Heart right ventricle (tissue), 16 donors: ENCODE data around the gene NOXA1. TPM values are rescaled to one million over a fixed set of nuclear protein-coding genes. Genes with fewer than 3 reads are reported as not detected.

Experiments used
- ATAC-seq, 8 donors: fragments of 200-7000 bp; cut with Tn5 transposase; one replicate each; pipeline ENCODE4 v1.9.1; 2020; ENCODE audit warnings: mild to moderate bottlenecking in 8 of 8, moderate library complexity in 8 of 8, moderate number of reproducible peaks in 1 of 8
- DNase-seq, 2 donors: peaks; one replicate each; pipeline ENCODE4 v3.0.0-alpha.2; 2020
- H3K27ac ChIP-seq, 10 donors: fragments of 200-600 bp; sonication (generic) in 2 of 10; one replicate each; pipeline versions ENCODE4 v1.5.0 to v1.8.0; 2020 to 2022; ENCODE audit warnings: mild to moderate bottlenecking in 3 of 10
- H3K27me3 ChIP-seq, 7 donors: fragments of 200-600 bp; one replicate each; pipeline ENCODE4 v1.8.0; 2021 to 2022; ENCODE audit warnings: mild to moderate bottlenecking in 2 of 7
- H3K36me3 ChIP-seq, 9 donors: fragments of 200-600 bp; sonication (generic) in 1 of 9; one replicate each; pipeline versions ENCODE4 v1.5.0 to v1.8.0; 2020 to 2022; ENCODE audit warnings: mild to moderate bottlenecking in 2 of 9
- H3K4me1 ChIP-seq, 9 donors: fragments of 200-600 bp; sonication (generic) in 1 of 9; one replicate each; pipeline versions ENCODE4 v1.5.0 to v1.8.0; 2020 to 2022; ENCODE audit warnings: mild to moderate bottlenecking in 4 of 9
- H3K4me3 ChIP-seq, 10 donors: fragments of 200-600 bp; sonication (generic) in 2 of 10; one replicate each; pipeline versions ENCODE4 v1.5.0 to v1.8.0; 2020 to 2022; ENCODE audit warnings: mild to moderate bottlenecking in 7 of 10, moderate library complexity in 2 of 10
- H3K9me3 ChIP-seq, 11 donors: fragments of 200-600 bp in 10 of 11; sonication (generic) in 2 of 11; one replicate each; pipeline versions ENCODE4 v1.5.0 to v1.8.0; 2013 to 2022; ENCODE audit warnings: mild to moderate bottlenecking in 2 of 11, control low read depth in 1 of 11, moderate library complexity in 1 of 11
- CTCF ChIP-seq, 9 donors: fragments of 200-600 bp; sonication (generic) in 2 of 9; IDR thresholded peaks; one replicate each; pipeline versions ENCODE4 v1.5.0 to v1.8.0; 2021 to 2022; ENCODE audit warnings: antibody characterized with exemption in 9 of 9, mild to moderate bottlenecking in 5 of 9, moderate library complexity in 1 of 9
- WGBS, 2 donors: extraction: QIAGEN DNeasy Blood & Tissue Kit; methylation state at CpG; one replicate each; pipeline ENCODE4 v1.1.7; 2013; ENCODE audit warnings: inconsistent platforms in 1 of 2; 5-methylcytosine and 5-hydroxymethylcytosine counted together
- intact Hi-C, 10 donors: fragments of 100-400 bp; cut with DNase I; formaldehyde crosslinking; loops; one replicate each; pipeline versions ENCODE4 v1.11.1 to v1.14.2; 2022
- long read RNA-seq, 3 donors: library from polyadenylated mRNA; unstranded; transcript quantifications; one replicate each; pipeline ENCODE4 v2.0.0, GENCODE V29; 2020 to 2021
- polyA plus RNA-seq, 2 donors: library from polyadenylated mRNA; stranded (reverse); fragments of 200-250 nt; gene quantifications; one replicate each; pipeline ENCODE4 v1.2.3, GENCODE V29; 2013
- total RNA-seq, 10 donors: library from RNA; stranded (reverse); fragmentation: NEBNext Ultra II Directional in 3 of 10; extraction: Animal tissue kit (Norgen Biotek cat#: 25700) in 3 of 10; gene quantifications; one replicate each; pipeline versions ENCODE4 v1.2.1 to v1.2.4, GENCODE V29; 2021 to 2023
- donor health status: Arrhythmogenic right ventricular cardiomyopathy.
- donor health status: ischemic (EF 13 %, LVEDD 7.1; RV severe dilation, severe dysfunction).
- donor health status: healthy with polysubstance abuse.
- donor health status: DM: no; HTN: yes; CAD: no.
- donor health status: DM: no; HTN: no; CAD: no.
- donor health status: ischemic (EF 25% LVEDD 6.9; RV normal size, moderate dysfunction).
- donor health status: ischemic (EF 25% LVEDD 5.7; RV mildly dilated, moderate dysfunction).
- donor health status: healthy.
- donor health status: DM: yes; HTN: yes; CAD: no.
- donor health status: Ischemic cardiomyopathy.
- donor health status: ischemic (EF 35%, LVEDD 5.7; RV mildly dilated, moderate dysfunction).
- donor health status: nonischemic (EF 11% LVEDD 7.7; RV severe dilation, severe dysfunction).
- donor health status: DM: yes; HTN: yes; CAD: no.
- donor health status: PGD.
- donor health status: ischemic (EF 29% LVEDD 5.4; RV normal size, mild dysfunction).
- donor health status: nonischemic (EF 23%, LVEDD 6.1; RV moderate dilation, normal function).

Gene NOXA1, protein sequence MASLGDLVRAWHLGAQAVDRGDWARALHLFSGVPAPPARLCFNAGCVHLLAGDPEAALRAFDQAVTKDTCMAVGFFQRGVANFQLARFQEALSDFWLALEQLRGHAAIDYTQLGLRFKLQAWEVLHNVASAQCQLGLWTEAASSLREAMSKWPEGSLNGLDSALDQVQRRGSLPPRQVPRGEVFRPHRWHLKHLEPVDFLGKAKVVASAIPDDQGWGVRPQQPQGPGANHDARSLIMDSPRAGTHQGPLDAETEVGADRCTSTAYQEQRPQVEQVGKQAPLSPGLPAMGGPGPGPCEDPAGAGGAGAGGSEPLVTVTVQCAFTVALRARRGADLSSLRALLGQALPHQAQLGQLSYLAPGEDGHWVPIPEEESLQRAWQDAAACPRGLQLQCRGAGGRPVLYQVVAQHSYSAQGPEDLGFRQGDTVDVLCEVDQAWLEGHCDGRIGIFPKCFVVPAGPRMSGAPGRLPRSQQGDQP
- total RNA-seq = 1 to 10 TPM; 2.5 to 5.3 (median 3.0) TPM
- polyA plus RNA-seq = 10 to 100 TPM in 1 of 2 donors, under 1 TPM in 1; 0.62 to 10.6 TPM
- long read RNA-seq, donor 1, partial matches to known transcripts = 2 of 16 reads
- long read RNA-seq, donor 1, other reads (novel, unspliced or antisense) = 14 of 16 reads
- long read RNA-seq, donor 2, partial matches to known transcripts = 6 of 24 reads
- long read RNA-seq, donor 2, other reads (novel, unspliced or antisense) = 18 of 24 reads
- long read RNA-seq, donor 3, partial matches to known transcripts = 0 of 6 reads
- long read RNA-seq, donor 3, other reads (novel, unspliced or antisense) = 6 of 6 reads

- intact Hi-C loops = loop anchor here in 4 of 10 donors (1.0 to 10.0 kb wide), 4 partner anchors 22 to 102 kb away; partner anchors contain the start of gene NSMF (in 1 of the 4)
- Histone ChIP-seq H3K27ac (peak within 1 kb of the TSS; percentile 53 to 92 (median 89)), H3K9me3 (no peaks in the 10 kb centered on the region), H3K4me3 (peak within 1 kb of the TSS; percentile 92 to 99 (median 97)), H3K4me1 (peaks cover 8 to 44% (median 23%) of the 10 kb centered on the region in 9 donors), H3K36me3 (peaks cover 0 to 8% (median 0%) of the 10 kb centered on the region in 9 donors), H3K27me3 (no peaks in the 10 kb centered on the region)
- peak; percentile 93 to 97 (median 96) for ATAC-seq
- peak; percentile 93 to 97 for DNase-seq
- peak; percentile 35 to 88 (median 56) for TF ChIP-seq CTCF (IDR thresholded peaks at IDR 0.05)
- 0 to 1% methylated on average over 68 to 113 of the region's 113 CpGs for WGBS, 2 donors
These were observed at the start of gene NOXA1, which contains the start of gene EXD3 for GRCh38 chr9:137422604-137423513. NOXA1 (plus strand) TSS chr9:137423393; CDS start chr9:137423530, 137 bp downstream. EXD3 (minus strand) TSS chr9:137423162; CDS start chr9:137395357, 27,805 bp downstream.

GRCh38 chr9:137373611-137373980 lies 49.6 kb upstream of the NOXA1 start:
- Histone ChIP-seq H3K36me3 (peaks cover 0 to 27% (median 0%) of the 10 kb centered on the region in 9 donors), H3K27me3 (no peaks in the 10 kb centered on the region), H3K4me3 (no peak overlapping the region), H3K27ac (no peak overlapping the region), H3K4me1 (peaks cover 0 to 9% (median 1%) of the 10 kb centered on the region in 9 donors), H3K9me3 (peaks cover 0 to 9% (median 0%) of the 10 kb centered on the region in 11 donors)
- TF ChIP-seq CTCF (IDR thresholded peaks at IDR 0.05) = no peak
- 96% methylated on average over 16 of the region's 16 CpGs for WGBS, 2 donors
- intact Hi-C loops = no loop called here
- DNase-seq (no peak), ATAC-seq (no peak)

DNA sequence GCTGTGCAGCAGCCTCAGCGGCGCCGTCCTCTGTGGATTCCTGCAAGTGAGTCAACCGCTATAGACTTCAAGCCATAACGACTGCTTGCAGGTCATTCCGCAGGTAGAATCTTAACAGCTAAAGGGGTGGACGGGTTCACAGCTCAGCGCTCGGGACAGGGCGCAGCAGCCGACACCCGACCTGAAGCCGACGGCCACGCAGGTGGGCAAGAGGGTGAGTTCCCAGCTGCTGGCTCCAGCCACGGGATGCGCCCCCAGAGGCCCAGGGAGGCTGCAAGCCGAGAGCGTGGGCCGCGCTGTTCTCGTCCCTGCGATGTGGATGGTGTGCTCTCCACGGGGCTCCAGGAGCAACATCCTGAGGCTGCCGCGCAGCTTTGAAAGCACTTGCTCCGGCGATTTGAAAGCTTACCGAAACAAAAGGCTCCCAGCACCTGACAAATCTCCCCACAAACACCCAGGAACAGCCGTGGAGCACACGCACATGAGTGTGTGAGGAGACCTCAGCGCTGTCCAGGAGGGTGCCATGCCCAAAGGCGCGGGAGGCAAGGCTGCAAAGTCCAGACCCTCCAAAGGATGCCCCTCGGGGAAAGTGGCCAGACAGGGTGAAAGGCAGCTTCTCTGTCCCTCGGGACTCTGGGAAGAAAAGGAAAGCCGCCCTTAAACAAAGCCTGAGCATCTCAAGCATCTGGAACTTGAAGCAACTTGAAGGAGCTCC lies 48.9 kb upstream of the NOXA1 start:
- Histone ChIP-seq H3K27me3 (no peaks in the 10 kb centered on the region), H3K27ac (no peak overlapping the region), H3K4me1 (peaks cover 0 to 2% (median 0%) of the 10 kb centered on the region in 9 donors), H3K9me3 (peaks cover 0 to 9% (median 0%) of the 10 kb centered on the region in 11 donors), H3K36me3 (peaks cover 0 to 27% (median 0%) of the 10 kb centered on the region in 9 donors), H3K4me3 (no peak overlapping the region)
- DNase-seq (no peak), ATAC-seq (no peak)
- 95 to 96% methylated on average over 37 of the region's 37 CpGs for WGBS, 2 donors
- no peak for TF ChIP-seq CTCF (IDR thresholded peaks at IDR 0.05)
- intact Hi-C loops = no loop called here
